Germinal center (tissue), 1 donor: Measurements from ENCODE around the gene FRS3.

Source experiments
- DNase-seq: peaks from one replicate; pipeline ENCODE4 v3.0.0; 2012; ENCODE audit warnings: mixed read lengths, low spot score

FRS3 gene

DNA sequence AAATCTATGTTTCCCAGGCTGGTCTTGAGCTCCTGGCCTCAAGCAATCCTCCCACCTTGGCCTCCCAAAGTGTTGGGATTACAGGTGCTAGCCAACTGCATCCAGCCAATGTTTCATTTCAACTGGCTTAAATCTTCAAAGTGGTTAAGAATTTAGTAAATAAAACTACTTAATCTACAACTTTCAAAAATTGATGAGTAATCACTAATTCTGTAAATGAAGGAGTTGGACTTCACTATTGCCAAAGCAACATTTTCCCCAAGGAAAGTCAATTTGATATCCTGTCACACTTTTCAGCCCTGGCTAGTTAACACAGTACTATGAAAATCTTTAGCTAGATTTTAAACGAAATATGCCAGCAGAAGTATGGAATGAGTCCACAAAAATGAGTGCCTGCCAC lies 11.6 kb upstream of the FRS3 start:
- DNase-seq, result no peak

DNA sequence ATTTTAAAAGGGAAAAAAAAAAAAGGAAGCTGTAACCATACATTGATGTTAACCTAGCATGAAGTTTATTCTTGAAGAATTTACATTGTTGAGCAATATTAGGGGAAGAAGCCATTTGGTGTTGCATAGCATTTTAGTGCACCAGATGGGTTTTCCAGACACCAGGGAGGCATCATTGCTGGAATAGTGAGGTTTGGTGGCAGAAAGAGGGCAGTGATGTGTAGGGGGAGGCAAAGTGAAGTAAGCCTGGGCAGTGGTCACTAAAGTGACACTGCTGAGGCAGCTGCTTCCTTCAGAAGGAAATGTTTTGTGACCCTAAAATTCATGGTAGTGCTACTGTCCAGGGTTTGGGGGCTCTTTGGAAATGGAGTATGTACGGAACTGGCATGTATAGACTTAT lies 10.3 kb upstream of the FRS3 start:
- no peak for DNase-seq

DNA sequence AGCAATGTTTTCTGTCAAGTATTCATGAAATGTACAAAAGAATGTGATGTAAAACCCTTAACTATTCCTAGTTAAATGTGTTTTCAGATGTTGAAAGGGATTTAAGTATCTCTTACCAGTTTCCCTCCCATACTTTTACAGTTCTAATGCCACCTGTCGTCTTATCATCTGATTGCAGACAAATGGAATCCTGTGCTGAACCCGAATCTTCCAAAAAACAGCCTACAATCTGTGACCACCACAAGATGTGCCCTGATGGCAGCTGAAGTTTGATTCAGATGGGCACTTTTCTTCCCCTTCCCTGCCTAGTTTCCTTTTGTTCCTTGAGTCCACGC lies 9.7 kb upstream of the FRS3 start:
- no peak for DNase-seq

DNA sequence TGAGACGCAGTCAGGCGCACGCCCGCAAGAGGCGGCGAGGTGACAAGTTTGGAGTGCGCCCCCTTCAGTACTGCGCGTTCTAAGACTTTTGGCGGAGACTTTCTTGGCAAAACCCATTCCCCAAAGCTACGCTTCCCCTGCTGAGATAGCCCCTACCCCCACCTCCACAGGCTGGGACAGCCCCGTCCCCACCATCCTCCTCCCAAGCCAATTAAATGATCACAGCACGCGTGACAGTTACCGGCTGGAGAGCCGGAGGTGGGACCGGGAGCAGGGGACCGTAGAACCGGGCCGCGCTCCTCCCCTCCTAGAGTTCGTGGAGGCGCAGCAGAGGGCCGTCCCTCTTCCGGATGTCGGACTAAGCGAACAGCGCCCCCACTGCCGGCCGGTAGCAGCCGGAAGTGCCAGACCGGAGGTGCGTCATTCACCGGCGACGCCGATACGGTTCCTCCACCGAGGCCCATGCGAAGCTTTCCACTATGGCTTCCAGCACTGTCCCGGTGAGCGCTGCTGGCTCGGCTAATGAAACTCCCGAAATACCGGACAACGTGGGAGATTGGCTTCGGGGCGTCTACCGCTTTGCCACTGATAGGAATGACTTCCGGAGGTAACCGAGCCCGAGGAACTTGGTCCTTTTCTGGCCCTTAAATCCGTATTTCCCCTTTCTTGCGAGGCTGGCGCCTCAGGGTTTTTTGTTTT lies 7.7 kb upstream of the FRS3 start, which contains the start of gene TOMM6:
TSS of gene TOMM6 (plus strand) at position 476 of the 699 bp plus-strand sequence. CDS start at position 480, 4 bp downstream.
- DNase-seq, result peak; percentile 92

DNA sequence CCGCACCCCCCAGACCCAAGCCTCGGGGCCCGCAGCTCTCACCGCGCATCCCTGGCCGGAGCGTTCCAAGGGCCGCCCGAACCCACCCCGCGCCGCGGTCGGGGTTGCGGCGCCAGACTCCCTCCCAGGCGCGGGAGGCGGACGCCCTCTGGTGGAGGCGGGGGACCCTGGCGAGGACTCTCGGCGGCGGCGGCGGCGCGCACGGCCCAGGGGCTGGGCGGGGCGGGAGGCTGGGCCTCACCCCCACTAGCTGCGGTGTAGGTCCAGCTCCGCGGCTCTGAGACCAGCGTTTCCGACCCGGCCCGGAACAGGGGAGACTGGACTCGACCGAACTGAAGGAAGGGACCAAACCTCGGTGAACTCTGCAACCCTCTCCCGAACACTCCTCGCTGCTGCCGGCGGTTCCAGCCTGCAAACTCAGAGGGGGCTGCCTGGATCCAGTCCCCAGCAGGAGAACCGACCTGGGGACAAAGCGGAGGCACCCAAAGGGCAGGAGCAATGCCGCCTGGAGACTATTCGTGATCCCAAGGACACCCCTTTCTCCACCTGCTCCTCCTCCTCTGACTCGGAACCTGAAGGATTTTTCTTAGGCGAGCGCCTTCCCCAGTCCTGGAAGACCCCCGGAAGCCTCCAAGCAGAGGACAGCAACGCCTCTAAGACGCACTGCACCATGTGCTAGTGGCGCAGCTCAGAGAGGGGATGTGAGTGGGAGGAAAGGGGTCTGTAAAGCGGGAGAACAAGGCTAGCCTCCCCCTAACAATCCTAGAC lies 6.9 kb upstream of the FRS3 start:
- DNase-seq, result peak; percentile 91

DNA sequence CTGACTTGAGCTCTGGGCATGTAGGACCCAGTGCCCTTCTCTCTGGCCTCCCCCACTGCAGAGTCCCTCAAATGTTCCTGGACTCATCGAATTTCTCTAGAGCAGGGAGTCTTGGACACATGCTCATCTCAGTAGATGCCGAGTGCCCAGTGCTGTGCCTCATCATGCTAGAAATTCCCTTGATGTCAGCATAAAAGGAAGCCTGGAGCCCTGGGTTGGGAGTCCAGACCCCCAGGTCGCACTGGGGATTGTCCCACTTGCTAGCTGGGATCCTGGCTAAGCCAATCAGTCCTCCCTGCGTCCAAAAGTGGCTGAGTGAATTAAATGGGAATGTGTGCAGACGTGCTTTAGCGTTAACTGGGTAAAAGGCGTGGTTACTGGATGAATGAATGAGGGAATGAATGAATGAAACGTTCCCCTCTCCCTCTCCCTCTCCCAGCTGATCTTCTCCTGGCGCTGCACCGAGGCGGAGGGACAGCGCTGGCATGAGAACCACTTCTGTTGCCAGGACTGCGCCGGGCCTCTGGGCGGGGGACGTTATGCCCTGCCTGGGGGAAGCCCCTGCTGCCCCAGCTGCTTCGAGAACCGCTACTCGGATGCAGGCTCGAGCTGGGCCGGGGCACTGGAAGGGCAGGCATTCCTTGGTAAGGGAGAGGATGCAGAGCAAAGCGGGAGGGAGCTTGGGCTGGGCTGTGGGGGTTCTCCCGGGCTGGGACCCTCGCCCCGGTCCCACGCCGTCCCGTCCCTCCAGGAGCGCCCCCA lies 6.2 kb upstream of the FRS3 start:
- peak; percentile 20 for DNase-seq

DNA sequence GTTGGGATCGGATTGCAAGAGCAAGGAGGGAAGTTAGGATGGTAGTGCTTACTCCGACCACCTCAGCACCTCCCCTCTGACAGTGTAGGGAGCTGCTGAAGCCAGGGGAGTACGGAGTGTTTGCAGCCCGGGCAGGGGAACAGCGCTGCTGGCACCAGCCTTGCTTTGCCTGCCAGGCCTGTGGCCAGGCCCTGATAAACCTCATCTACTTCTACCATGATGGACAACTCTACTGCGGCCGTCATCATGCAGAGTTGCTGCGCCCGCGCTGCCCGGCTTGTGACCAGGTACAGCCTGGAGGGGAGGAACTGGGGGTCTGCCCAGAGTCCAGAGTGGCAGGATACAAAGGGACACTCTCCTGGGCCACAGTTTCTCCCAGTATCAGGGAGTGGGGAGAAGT lies 5.6 kb upstream of the FRS3 start:
- no peak for DNase-seq

DNA sequence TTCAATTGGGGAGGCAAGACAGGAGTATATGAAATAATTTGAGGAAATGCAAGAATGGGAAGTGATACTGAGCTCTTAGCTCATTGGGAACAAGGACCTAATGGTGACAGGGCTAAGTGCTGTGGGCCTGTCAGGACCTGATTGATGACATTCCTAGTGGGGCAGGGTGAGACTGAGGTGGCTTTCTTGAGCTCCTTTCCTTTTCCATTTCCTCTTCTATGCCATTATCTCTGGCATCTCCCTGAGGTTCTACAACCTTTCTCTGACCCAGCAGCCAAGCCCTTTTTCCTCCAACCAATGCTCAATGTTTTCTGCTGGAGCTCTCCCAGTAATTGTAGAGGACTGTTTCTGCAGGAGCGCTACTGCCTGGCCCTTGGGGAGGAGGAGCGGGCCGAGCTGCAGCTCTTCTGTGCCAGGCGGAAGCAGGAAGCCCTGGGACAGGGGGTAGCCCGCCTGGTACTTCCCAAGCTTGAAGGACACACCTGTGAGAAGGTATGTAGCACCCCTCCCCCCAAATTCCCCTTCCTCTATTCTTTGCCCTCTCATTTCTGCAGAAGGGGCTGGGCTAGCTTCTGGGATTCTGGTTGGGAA lies 5.0 kb upstream of the FRS3 start:
- DNase-seq, result no peak

DNA sequence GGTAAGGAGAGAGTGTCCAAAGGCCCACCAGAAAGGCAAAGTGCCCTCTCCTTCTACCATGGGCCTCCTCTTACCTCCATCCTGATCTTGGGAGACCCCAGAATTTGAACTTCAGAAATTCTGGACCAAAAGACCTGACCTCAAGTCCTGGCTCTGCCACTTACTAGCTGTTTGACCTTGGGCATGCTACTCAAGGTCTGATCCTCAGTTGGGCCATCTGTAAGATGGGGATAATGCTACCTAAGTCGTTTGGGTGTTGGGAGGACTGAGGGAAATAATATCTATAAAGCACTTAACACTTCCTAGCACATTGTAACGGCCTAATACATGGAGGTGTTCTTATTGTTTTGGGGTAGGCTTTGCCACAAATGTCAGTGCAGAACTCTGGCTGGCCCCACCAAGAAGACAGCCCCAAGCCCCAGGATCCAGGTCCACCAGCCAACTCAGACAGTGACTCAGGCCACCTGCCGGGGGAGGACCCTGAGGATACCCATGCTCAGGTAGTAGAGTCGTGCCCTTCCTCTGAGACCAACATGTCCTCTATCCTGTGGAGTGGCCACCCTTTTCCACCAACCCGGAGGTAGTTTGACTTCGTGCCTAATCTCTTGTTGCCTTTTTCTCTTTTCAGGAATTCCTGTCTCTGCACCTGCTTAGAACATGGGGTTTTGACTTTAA lies 3.5 kb upstream of the FRS3 start:
- DNase-seq, result no peak

DNA sequence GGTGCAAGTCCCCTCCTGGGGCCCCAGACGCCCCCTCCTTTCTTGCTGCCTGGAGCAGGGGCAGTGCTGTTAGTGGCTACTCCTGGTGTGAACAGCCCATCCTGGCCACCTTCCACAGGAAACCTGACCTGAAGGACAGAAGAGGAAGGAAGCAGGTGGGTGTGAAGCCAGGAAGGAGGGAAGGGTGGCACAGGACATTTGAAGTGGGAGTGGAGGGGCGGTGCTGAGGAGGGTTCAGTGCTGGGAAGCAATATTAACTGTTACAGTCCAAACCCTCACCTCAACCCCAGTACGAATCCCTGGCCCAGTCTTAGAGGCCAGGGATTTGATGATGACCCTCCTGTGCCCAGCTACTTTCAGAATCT lies 1.6 kb upstream of the FRS3 start:
- DNase-seq, result no peak

DNA sequence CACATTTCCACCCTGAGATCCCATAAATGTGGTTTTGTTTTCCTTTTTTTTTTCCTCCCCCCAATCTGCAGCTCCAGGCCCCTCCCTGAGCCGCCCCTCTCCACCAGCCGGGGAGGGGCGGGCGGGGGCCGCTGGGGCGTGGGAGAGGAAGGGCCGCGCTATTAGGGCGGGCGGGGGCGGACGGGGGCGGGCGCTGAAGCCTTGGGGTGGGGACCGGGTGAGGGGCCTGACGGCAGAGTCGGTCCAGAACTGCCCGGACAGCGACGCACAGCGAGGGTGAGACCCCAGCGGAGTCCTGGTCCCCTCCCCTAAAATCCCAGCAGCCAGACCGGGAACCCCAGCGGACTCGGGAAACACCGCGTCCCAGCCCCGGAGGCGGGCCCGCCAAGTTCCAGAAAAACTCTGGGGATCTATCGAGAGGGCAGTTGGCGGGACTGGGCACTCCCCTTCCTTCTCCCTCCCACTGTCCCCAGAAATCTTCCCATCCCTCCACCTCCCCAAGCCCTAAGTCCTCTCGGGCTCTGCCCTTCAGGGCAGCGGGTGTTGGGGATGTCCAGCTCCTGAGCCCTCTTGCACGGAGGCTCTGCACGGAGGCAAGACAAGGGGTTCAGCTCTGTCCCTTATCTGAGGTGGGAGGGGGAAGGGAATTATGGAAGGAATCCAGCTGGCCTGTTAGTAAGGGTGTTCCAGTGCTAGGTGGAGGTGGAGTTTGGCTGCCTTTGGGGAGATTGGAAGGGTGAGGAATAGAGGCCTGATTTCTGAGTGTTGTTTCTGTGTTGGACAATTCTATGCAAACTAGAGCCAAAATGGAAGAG lies 1.1 kb upstream of the FRS3 start, which contains the start of gene PRICKLE4:
TSS of gene PRICKLE4 (plus strand) at position 232 of the 815 bp plus-strand sequence. CDS start 2,692 bp downstream, outside the sequence.
- peak; percentile 43 for DNase-seq

DNA sequence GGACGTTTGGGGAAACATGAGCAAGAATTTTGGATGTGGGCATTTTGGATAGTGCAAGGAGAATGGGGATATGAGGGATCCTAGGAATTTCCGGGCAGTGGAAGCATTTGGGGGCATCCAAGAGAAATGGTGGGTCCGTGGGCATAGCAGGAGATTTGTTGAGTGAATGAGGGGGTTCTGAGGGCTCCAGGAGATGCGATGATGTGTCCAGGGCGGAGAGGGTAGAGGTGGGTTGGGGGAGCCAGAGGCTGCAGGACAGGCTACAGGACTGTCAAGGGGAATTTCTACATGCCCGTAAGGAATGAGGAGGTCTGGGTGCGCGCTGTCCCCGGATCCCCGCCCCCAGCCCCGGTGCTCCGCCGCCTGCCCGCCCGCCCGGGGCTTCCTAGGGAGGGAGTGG lies 364 bp downstream of the FRS3 start:
- DNase-seq, result no peak

DNA sequence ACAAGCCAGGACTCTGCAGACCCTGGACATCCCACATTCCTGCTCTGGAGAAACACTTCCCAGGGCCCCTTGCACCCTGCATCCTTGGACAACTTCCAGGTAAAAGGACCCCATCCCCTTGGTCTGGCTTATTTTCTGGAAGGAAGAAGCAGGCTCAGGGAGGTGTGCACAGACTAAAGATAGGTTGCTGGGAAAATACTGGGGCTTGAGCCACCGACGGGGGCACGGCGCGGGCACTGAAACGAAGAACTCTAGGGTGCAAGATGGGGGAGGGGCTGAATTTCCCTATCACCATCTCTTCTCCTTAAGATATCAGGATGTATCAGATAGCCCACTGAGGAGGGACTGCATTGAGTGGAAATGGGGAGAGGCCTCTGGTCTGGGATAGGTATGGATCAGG lies 805 bp downstream of the FRS3 start:
- no peak for DNase-seq

DNA sequence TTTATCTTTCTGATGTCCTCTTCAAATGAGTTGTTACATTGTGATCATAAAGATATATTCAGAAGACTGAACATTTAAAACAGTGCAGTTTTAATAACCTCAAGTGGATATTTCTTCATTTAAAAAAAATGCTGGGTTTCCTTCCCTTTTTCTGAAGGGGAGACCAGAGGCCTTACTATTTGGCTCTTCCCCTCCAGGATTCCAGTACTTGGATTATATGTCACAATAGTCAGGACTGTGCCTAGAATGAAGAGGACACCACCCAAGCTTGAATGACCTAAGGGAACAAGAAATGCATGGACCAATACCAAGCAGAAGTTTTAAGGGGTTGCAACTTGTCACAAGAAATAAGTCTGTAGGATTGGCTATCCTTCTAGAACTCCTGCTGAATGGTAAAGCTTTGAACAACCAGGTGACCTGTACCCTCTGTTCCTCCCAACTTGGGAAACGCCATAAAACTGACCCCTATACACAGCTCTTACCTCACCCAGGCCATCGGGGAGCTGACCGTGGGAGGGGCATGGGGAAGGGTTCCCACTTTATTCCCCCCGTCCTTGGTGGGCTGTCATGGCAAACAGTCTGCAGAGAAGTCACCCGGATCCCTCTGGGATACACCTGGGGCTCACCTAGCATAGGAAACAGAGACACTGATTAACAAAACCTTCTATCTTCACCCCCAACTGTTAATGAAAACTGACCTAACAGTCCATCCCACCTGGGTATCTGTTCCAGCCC lies 2.0 kb downstream of the FRS3 start:
- no peak for DNase-seq

DNA sequence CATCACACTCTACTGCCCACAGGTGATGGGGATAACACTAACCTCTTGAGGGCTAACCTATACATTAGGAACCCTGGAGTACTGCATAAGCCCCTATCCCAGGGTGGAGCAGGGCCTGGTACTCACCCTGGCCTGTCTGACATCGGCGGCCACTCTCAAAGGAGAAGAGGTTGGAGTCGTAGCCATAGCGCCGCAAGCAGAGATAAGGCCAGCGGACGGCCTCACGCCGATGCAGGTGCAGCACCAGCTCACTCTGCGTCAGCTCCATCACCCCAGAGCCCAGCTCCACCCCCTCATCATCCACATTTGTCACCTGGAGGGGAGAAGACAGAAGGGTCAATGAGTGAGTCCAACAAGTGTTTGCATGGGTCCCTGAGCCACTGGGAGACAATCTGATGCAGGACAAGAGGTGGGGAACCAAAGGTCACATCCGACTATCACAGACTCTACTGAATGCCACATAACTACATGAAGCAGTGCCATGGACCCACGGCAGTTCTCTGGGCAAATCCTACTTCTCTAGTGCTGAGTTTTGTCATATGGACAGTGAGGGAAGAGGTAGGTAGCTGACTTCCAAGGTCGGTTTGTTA lies 4.3 kb downstream of the FRS3 start:
- no peak for DNase-seq

DNA sequence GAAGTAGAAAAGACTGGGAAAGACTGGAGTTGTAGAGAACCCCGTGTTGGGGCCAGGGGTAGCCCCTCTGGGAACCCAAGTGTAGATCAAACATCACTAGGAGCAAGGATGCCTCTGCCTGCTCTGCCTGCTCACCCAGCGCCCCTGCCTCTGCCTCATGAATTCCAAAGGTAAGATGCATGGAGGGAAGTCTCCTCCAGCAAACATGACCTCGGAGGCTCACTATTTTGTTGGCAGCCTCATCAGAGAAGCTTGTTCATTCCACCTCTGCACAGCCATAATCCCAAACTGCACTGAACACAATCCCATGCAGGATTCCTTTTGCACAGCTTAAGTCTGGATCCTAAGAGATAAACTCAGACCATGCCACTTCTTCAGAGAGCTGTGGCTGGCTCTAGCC lies 4.9 kb downstream of the FRS3 start:
- DNase-seq, result no peak

DNA sequence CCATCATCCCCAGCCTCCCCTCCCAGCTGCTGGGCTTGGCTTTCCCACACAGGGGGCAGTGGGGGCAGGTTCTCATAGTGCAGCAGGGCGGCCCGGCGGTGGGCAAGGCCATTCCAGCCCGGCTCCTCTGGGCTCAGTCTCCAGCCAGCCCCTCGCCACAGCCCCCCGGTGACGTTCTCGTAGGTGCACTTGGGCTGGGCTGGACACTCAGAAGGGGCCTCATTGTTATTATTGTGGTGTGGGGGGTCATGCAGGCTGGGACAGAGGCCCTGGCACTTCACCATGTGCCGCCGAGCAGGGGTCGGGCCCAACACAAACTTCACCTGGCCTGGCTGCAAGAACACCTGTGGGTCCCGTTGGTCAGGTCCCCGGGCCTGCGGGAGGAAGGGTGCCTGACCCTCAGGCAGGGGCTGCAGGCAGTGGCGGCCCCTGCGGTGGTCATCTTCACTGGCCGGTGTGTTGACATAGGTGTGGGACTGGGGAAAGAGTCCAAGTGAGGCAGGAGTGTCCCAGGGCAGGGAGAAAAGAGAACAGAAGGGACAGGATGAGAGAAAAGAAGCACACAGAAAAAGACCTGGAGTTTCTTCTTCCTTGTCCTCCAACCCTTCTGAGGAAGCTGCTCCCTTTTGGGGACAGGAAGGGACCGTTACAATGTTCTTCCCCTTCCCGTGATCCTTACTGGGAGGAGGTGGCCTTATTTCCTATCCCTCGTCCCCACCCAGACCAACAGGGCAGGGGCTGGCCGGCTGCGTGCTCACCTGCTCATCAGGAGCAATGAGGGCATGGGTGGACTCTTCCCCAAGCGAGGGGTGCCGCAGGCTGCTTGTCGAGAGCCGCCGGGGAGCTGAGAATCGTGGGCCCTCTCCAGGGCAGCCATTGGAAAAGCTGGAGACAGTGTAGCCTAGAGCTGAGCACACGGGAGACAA lies 8.4 kb downstream of the FRS3 start:
- DNase-seq, result no peak

DNA sequence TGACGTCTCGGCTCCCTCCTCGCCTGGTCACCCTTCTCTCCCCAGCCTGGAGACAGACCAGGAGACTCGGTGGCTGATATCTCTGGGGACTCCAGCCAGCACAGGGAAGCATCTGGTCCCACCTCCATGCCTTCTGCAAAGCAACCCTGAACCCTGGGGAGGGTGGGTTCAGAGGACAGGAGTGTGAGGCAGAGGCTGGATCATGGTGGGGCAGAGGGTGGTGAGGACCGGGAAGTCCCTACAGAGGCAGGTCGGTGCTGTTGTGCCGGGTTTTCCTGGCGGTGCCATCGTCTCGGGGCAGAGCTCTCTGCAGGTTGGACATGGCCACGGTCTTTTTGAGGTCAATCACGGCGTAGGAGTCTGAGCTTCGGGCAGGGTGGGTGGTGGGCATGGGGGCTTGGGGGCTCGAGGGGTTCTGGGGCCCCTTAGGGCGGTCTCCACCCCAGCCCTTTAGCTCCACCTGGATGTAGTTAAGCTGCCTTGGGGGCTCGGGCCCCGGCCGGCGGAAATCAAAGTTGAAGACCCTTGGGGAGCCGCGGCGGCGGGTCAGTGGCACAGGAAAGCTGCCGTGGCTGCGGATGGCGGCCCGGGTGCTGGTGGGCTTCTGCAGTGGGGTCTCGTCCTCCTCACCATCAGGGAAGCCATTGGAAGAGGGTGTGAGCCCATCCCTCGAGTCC lies 9.2 kb downstream of the FRS3 start:
- DNase-seq, result no peak
